GM23338 (cell line): ENCODE data around the gene CACNG8.

Experiments used
- CREB1 ChIP-seq: fragments of 250-450 bp; sonication (Bioruptor Pico); IDR thresholded peaks from 2 replicates; pipeline ENCODE4 v1.5.0; 2020; ENCODE audit warnings: low read depth, mild to moderate bottlenecking, moderate library complexity
- CTCF ChIP-seq, 2 experiments: fragments of 200-600 bp in 1 of 2; sonication (generic) in 1 of 2; conservative IDR thresholded peaks; 2 replicates each; pipeline versions ENCODE4 v1.5.1 to v1.6.1; 2016 to 2017; ENCODE audit warnings: antibody characterized with exemption in 2 of 2, low read depth in 2 of 2, mild to moderate bottlenecking in 2 of 2, moderate library complexity in 1 of 2
- ETS1 ChIP-seq: IDR thresholded peaks from 2 replicates; pipeline ENCODE4 v1.6.1; 2016; ENCODE audit warnings: antibody characterized with exemption
- EZH2 ChIP-seq: fragments of 200-600 bp; sonication (generic); IDR thresholded peaks from one replicate; pipeline ENCODE4 v1.8.0; 2017; ENCODE audit warnings: antibody characterized with exemption, mild to moderate bottlenecking, low read depth; ENCODE audit not compliant: unreplicated experiment
- EZH2phosphoT487 ChIP-seq: fragments of 200-600 bp; sonication (generic); IDR thresholded peaks from one replicate; pipeline ENCODE4 v1.8.1; 2018; ENCODE audit warnings: antibody characterized with exemption; ENCODE audit not compliant: unreplicated experiment
- JUNB ChIP-seq: IDR thresholded peaks from one replicate; pipeline ENCODE4 v1.6.1; 2016; ENCODE audit warnings: antibody characterized with exemption; ENCODE audit not compliant: unreplicated experiment
- NANOG ChIP-seq: IDR thresholded peaks from 2 replicates; pipeline ENCODE4 v1.6.1; 2016; ENCODE audit warnings: antibody characterized with exemption, borderline replicate concordance
- POLR2AphosphoS5 ChIP-seq: IDR thresholded peaks from 2 replicates; pipeline ENCODE4 v1.6.1; 2016; ENCODE audit warnings: antibody characterized with exemption, low read depth
- STAT1 ChIP-seq: IDR thresholded peaks from one replicate; pipeline ENCODE4 v1.6.1; 2016; ENCODE audit warnings: antibody characterized with exemption; ENCODE audit not compliant: unreplicated experiment
- ZNF114 ChIP-seq: fragments of 250-450 bp; sonication (Bioruptor Pico); IDR thresholded peaks from 2 replicates; pipeline ENCODE4 v1.5.0; 2020; ENCODE audit warnings: mild to moderate bottlenecking, moderate library complexity
- ZNF331 ChIP-seq: fragments of 250-450 bp; sonication (Bioruptor Pico); IDR thresholded peaks from 2 replicates; pipeline ENCODE4 v1.5.0; 2020; ENCODE audit warnings: low read depth, mild to moderate bottlenecking, moderate library complexity
- TF ChIP-seq, protein P1 (sequence below): IDR thresholded peaks from one replicate; pipeline ENCODE4 v1.6.1; 2018; ENCODE audit warnings: antibody characterized with exemption; ENCODE audit not compliant: unreplicated experiment
- TF ChIP-seq, protein P2 (sequence below): fragments of 250-450 bp; sonication (Bioruptor Pico); IDR thresholded peaks from 2 replicates; pipeline ENCODE4 v1.5.0; 2020; ENCODE audit warnings: mild to moderate bottlenecking, moderate library complexity

DNA sequence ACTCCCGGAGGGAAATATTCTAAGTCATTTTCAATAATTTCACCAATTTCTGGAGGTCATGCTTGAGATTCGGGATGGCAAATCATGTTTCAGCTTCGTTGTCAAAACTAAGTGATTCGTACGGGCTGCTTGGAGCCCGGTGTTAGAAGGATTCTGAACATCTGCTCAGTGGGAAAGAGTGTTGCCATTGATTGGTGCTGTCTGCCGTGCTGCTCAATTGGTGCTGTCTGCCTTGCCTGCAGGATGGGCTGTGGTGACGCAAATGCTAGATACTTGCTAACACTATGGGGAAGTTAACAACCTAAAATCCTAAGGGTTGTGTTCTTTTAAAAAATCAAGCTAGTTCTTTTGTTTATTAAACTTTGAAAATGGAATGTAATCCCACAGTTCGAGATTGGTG lies 17.3 kb upstream of the CACNG8 start:
- no peak for TF ChIP-seq CTCF (conservative IDR thresholded peaks at IDR 0.05; ENCODE audit: low read depth in 2 of 2)
- TF ChIP-seq NANOG = no peak
- no peak for TF ChIP-seq POLR2AphosphoS5
- TF ChIP-seq EZH2 = no peak
- no peak for TF ChIP-seq JUNB
- TF ChIP-seq, protein P1, sequence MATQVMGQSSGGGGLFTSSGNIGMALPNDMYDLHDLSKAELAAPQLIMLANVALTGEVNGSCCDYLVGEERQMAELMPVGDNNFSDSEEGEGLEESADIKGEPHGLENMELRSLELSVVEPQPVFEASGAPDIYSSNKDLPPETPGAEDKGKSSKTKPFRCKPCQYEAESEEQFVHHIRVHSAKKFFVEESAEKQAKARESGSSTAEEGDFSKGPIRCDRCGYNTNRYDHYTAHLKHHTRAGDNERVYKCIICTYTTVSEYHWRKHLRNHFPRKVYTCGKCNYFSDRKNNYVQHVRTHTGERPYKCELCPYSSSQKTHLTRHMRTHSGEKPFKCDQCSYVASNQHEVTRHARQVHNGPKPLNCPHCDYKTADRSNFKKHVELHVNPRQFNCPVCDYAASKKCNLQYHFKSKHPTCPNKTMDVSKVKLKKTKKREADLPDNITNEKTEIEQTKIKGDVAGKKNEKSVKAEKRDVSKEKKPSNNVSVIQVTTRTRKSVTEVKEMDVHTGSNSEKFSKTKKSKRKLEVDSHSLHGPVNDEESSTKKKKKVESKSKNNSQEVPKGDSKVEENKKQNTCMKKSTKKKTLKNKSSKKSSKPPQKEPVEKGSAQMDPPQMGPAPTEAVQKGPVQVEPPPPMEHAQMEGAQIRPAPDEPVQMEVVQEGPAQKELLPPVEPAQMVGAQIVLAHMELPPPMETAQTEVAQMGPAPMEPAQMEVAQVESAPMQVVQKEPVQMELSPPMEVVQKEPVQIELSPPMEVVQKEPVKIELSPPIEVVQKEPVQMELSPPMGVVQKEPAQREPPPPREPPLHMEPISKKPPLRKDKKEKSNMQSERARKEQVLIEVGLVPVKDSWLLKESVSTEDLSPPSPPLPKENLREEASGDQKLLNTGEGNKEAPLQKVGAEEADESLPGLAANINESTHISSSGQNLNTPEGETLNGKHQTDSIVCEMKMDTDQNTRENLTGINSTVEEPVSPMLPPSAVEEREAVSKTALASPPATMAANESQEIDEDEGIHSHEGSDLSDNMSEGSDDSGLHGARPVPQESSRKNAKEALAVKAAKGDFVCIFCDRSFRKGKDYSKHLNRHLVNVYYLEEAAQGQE = no peak
- no peak for TF ChIP-seq EZH2phosphoT487
- TF ChIP-seq CREB1 (CRISPR knock-in tag) = peak; percentile 67
- no peak for TF ChIP-seq ZNF114 (CRISPR knock-in tag)
- peak; percentile 57 for TF ChIP-seq ETS1
- TF ChIP-seq ZNF331 (CRISPR knock-in tag) = no peak
- TF ChIP-seq, protein P2, sequence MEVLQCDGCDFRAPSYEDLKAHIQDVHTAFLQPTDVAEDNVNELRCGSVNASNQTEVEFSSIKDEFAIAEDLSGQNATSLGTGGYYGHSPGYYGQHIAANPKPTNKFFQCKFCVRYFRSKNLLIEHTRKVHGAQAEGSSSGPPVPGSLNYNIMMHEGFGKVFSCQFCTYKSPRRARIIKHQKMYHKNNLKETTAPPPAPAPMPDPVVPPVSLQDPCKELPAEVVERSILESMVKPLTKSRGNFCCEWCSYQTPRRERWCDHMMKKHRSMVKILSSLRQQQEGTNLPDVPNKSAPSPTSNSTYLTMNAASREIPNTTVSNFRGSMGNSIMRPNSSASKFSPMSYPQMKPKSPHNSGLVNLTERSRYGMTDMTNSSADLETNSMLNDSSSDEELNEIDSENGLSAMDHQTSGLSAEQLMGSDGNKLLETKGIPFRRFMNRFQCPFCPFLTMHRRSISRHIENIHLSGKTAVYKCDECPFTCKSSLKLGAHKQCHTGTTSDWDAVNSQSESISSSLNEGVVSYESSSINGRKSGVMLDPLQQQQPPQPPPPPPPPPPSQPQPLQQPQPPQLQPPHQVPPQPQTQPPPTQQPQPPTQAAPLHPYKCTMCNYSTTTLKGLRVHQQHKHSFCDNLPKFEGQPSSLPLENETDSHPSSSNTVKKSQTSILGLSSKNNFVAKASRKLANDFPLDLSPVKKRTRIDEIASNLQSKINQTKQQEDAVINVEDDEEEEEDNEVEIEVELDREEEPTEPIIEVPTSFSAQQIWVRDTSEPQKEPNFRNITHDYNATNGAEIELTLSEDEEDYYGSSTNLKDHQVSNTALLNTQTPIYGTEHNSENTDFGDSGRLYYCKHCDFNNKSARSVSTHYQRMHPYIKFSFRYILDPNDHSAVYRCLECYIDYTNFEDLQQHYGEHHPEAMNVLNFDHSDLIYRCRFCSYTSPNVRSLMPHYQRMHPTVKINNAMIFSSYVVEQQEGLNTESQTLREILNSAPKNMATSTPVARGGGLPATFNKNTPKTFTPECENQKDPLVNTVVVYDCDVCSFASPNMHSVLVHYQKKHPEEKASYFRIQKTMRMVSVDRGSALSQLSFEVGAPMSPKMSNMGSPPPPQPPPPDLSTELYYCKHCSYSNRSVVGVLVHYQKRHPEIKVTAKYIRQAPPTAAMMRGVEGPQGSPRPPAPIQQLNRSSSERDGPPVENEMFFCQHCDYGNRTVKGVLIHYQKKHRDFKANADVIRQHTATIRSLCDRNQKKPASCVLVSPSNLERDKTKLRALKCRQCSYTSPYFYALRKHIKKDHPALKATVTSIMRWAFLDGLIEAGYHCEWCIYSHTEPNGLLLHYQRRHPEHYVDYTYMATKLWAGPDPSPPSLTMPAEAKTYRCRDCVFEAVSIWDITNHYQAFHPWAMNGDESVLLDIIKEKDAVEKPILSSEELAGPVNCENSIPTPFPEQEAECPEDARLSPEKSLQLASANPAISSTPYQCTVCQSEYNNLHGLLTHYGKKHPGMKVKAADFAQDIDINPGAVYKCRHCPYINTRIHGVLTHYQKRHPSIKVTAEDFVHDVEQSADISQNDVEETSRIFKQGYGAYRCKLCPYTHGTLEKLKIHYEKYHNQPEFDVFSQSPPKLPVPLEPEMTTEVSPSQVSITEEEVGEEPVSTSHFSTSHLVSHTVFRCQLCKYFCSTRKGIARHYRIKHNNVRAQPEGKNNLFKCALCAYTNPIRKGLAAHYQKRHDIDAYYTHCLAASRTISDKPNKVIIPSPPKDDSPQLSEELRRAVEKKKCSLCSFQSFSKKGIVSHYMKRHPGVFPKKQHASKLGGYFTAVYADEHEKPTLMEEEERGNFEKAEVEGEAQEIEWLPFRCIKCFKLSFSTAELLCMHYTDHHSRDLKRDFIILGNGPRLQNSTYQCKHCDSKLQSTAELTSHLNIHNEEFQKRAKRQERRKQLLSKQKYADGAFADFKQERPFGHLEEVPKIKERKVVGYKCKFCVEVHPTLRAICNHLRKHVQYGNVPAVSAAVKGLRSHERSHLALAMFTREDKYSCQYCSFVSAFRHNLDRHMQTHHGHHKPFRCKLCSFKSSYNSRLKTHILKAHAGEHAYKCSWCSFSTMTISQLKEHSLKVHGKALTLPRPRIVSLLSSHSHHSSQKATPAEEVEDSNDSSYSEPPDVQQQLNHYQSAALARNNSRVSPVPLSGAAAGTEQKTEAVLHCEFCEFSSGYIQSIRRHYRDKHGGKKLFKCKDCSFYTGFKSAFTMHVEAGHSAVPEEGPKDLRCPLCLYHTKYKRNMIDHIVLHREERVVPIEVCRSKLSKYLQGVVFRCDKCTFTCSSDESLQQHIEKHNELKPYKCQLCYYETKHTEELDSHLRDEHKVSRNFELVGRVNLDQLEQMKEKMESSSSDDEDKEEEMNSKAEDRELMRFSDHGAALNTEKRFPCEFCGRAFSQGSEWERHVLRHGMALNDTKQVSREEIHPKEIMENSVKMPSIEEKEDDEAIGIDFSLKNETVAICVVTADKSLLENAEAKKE = no peak
- TF ChIP-seq STAT1 = no peak
